NCI-H146 treated with DMSO at 0.1 percent for 48 hours (cell line): ENCODE data around the gene DENND6B.
A peak's percentile ranks its signal among the peaks of the same experiment; 100 is the strongest.
"Not testable (repeated sequence)": the region's sequence is repeated elsewhere in the genome, so short reads cannot be mapped to it uniquely, and the experiment has no call there.

Experiments
- DNase-seq: peaks from one replicate; lab custom pipeline; 2025; ENCODE audit not compliant: unreplicated experiment; lab: John Stamatoyannopoulos, UW

Gene DENND6B

GRCh38 chr22:50274771-50275170 is 52.0 kb downstream of the DENND6B start:
- no peak for DNase-seq

GRCh38 chr22:50274311-50274710 is 52.5 kb downstream of the DENND6B start:
- DNase-seq = no peak

- not testable (repeated sequence) for DNase-seq
Measured at GRCh38 chr22:50273781-50274180, 53.0 kb downstream of the DENND6B start.

- not testable (repeated sequence) for DNase-seq
Measured at GRCh38 chr22:50273352-50273751, 53.5 kb downstream of the DENND6B start.

GRCh38 chr22:50272044-50272802 is 54.6 kb downstream of the DENND6B start:
- DNase-seq = no peak

GRCh38 chr22:50271519-50271970 is 55.3 kb downstream of the DENND6B start:
- peak; percentile 9 for DNase-seq

- DNase-seq = no peak
Measured at GRCh38 chr22:50270666-50271394, 56.0 kb downstream of the DENND6B start.

GRCh38 chr22:50269970-50270665 is 56.7 kb downstream of the DENND6B start, which contains the start of gene MAPK11:
Gene MAPK11 (minus strand): TSS chr22:50270380. CDS start chr22:50270292, 88 bp downstream.
- no peak for DNase-seq

- DNase-seq = no peak
Measured at GRCh38 chr22:50269573-50269969, 57.2 kb downstream of the DENND6B start.

GRCh38 chr22:50268655-50269113 is 58.1 kb downstream of the DENND6B start:
- no peak for DNase-seq

GRCh38 chr22:50267591-50268390 is 59.0 kb downstream of the DENND6B start:
- DNase-seq = no peak

- no peak for DNase-seq
Measured at GRCh38 chr22:50266994-50267393, 59.8 kb downstream of the DENND6B start.

- DNase-seq = no peak
Measured at GRCh38 chr22:50264946-50265669, 61.7 kb downstream of the DENND6B start.

- DNase-seq = no peak
Measured at GRCh38 chr22:50264104-50264745, 62.6 kb downstream of the DENND6B start.

GRCh38 chr22:50262973-50263617 is 63.7 kb downstream of the DENND6B start:
- no peak for DNase-seq

- no peak for DNase-seq
Measured at GRCh38 chr22:50262460-50262911, 64.3 kb downstream of the DENND6B start.

GRCh38 chr22:50261615-50262459 is 65.0 kb downstream of the DENND6B start, which contains the start of gene MAPK12:
Gene MAPK12 (minus strand): TSS chr22:50261683. CDS start chr22:50261509, 174 bp downstream.
- DNase-seq = no peak
